ENCODE measurements around the gene AKAP8.

The AKAP8 gene

DNA sequence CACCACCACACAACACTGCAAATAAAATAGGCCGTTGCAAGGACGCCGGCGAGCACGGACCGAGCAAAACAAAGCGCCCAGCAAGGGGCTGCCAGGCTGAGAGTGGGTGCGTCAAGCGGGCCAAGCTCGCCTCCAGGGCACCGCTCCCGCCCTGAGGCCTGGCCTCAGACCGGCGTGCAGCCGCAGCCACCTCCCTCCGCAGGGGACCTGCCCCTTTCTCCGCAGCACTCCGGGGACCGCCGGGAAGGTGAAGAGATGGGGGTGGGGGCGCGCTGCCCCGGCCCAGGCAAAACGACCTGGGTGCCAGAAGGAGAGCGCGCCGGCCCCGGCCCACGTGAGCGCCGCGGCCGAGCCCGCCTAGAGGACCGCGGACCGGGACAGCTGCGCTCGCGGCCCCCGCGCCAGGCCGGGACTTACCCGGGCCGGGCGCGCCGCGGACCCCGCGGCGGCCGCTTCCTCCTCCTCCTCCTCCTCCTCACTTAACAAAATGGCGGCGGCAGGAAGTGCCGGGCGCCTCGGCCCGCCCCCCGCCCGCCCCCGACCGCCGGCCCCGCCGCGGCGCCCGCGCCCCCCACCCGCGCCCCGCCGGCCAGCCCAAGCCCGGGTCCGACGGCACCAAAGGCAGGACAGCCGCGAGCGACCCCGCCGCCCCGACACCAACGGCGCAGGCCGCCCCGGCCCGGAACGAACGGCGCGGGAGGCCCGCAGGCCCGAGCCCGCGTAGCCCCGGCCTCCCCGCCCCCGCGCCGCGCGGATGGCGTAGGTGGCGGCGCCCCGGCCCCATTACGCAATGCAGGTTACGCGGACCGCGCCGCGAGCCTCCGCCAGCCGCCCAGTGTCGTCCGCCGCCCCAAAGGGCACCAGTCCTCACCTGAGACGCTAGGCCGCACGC lies 47.9 kb downstream of the AKAP8 start:
- peak; percentile 55 for DNase-seq (ENCODE audit: low spot score)

DNA sequence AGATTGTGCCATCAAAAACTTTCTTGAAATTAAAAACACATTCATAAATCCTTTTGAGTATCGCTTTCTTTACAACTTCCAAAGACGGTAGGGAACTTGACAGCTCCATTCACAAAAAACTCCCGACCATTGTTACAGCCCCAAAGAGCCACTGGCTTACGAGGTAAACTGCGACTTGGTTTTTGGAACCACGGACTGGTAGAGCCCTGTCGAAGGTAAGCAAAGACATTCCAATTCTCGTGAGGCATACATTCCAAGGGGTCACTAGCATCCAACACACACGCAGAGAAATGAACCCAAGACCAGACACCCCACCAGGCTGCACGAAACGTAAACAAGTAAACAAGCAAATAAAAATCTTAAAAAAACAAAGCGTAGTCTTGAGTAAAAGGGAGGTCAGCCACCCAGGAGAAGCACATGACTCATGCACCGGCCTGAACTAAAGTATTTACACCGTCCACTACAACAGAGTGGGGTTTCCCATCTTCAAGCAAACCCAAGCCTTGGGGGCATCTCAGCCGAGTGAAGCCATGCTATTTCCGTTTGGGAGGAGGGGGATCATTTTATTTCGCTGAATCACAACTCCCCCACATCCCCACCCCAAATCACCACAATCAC lies 48.7 kb downstream of the AKAP8 start:
- DNase-seq (ENCODE audit: low spot score): no peak

DNA sequence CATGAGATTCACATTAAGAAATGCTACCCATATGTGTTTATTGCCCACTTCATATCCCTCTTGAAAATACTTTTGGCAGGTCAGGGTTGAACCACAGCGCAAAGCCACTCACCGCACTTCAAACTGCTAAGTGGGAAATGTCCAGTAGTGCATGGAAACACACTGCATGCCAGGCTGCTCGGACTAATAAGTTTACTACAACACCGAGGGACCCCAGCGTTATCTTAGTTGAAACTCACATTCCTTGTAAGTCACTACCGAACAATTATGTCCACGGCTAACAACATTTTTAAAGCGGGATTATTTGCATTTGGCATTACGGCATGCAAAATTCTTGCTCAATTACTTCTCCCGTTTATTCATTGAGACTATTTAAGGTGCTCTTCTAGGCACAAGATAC lies 51.3 kb downstream of the AKAP8 start:
- no peak for DNase-seq (ENCODE audit: low spot score)

GRCh38 chr19:15324791-15325519 lies 54.6 kb downstream of the AKAP8 start:
- peak; percentile 63 for DNase-seq (ENCODE audit: low spot score)

- peak; percentile 55 for DNase-seq (ENCODE audit: low spot score)
These were observed 55.9 kb downstream of the AKAP8 start for GRCh38 chr19:15323496-15324235.

GRCh38 chr19:15321739-15322138 lies 57.8 kb downstream of the AKAP8 start:
- no peak for DNase-seq (ENCODE audit: low spot score)

- peak; percentile 2 for DNase-seq (ENCODE audit: low spot score)
These were observed 59.5 kb downstream of the AKAP8 start for GRCh38 chr19:15320116-15320515.

DNA sequence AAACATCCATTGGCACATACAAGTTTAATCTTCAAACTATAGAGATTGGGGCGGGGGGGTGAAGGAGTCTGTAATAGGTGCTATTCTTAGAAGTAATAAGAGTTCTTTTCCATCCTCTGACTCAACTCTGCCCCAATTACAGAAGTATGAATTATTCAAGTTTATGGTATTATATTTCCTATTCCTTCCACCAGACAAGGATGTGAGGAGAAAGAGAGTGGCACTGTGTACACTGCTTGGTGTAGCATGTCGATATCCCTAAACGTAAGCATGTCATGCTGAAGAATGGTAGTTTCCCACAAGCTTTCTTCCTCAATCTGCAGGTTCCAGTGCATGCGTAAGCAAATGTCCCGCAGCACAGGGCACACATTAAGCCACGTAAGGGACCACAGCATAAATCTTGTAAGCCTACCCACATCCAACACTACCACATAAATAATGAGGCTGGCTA lies 61.3 kb downstream of the AKAP8 start:
- DNase-seq (ENCODE audit: low spot score): peak; percentile 9

DNA sequence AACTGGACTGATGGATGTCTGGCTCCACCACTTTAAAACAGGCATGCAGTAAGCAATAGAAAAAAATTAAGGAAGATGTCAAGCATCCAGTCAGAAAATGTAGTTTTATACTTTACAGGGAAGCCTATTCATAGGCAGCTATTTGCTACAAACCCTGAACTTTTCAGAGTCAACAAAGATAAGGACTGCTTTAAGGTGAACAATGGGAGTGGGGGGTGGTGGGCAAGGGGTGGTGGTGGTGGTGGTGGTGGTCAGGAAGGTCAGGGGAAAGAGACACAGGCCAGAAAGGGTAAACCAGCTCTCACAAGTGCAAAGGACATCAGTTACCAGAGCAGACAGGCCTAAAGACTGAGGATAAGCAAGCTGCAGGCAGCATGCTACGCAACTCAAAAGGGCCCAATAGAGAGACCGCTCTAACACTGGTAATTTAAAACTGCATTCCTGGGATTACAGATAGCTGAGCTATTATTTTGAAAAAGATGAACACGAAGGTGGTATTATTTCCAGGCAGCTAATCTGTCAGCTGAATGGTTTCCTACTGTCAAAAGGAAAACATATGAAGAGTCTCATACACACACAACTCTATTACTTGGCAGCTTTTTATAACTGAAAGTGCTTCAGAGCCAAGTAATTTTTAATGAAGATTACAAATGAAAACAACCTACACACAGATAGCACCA lies 62.1 kb downstream of the AKAP8 start:
- peak; percentile 27 for DNase-seq (ENCODE audit: low spot score)

DNA sequence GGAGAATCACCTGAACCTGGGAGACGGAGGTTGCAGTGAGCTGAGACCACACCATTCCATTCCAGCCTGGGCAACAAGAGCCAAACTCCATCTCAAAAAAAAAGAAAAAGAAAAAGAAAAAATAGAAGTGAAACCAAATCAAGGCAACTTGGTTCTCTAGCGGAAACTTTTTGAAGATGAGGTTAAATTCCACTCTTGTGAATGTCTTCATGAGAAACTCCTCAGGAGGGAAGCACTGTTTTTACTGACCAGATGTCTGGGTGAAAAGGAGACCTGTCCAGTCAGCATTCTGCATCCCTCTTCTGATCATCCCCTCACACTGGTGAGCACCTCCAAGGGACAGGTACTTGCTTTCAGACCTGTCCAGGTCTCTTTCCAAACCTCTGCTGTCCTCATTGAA lies 63.1 kb downstream of the AKAP8 start:
- peak; percentile 2 for DNase-seq (ENCODE audit: low spot score)

DNA sequence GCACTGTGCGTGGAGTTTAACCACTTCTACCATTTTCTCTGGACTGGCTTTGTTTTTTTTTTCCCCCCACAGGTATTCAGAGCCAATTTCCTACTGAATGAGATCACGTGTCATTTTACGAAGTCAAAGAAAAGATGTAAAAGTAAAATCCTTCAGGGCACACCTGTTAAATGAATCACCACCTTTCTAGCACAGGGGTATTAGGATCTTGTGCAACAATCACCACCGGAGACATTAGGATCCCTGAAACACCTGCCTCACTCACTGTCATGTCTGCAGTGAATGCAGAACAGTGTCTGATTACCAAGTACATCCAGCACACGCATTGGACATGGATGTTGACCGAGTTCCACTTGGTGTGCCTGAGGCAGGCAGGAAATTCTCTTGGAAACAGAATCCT lies 64.5 kb downstream of the AKAP8 start:
- no peak for DNase-seq (ENCODE audit: low spot score)

GRCh38 chr19:15313649-15314279 lies 65.8 kb downstream of the AKAP8 start:
- DNase-seq (ENCODE audit: low spot score): no peak

- DNase-seq (ENCODE audit: low spot score): no peak
These were observed 72.4 kb downstream of the AKAP8 start for GRCh38 chr19:15307169-15307568.

GRCh38 chr19:15305582-15306334 lies 73.8 kb downstream of the AKAP8 start:
- no peak for DNase-seq (ENCODE audit: low spot score)

GRCh38 chr19:15304140-15304705 lies 75.4 kb downstream of the AKAP8 start:
- DNase-seq (ENCODE audit: low spot score): no peak
